ENCODE results near the gene DDX31. TPM values are rescaled to one million over a fixed set of nuclear protein-coding genes. Genes with fewer than 3 reads are reported as not detected.

The DDX31 gene
- total RNA-seq, 4 donors from 2014 or later = 6.1 to 30.1 (median 9.8) TPM

GRCh38 chr9:132683873-132684272 is 14.1 kb upstream of the DDX31 start:
- H3K4me3 ChIP-seq = no peak overlapping the region
- H3K27me3 ChIP-seq = no peaks in the 10 kb centered on the region
- intact Hi-C loops (cut with DNase I; ENCODE audit: low total_unique reads) (no loop called here), in situ Hi-C loops (cut with MboI; ENCODE audit: low pct_ligation_motif_present in 1 of 4, low pct_unique_long_range_greater_than_20kb in 1 of 4, low sequenced_read_pairs in 3 of 4) (no loop called here)
- H3K9me3 ChIP-seq = no peaks in the 10 kb centered on the region
- no peak for DNase-seq
- H3K36me3 ChIP-seq = peaks cover 0 to 50% (median 17%) of the 10 kb centered on the region in 4 donors
- no peak overlapping the region for H3K27ac ChIP-seq
- 86 to 89% methylated on average over 1 of the region's 1 CpG for WGBS, 2 donors (ENCODE audit: low coverage in 1 of 2)
- TF ChIP-seq POLR2AphosphoS5 (IDR thresholded peaks at IDR 0.05) = no peak
- TF ChIP-seq POLR2A (IDR thresholded peaks at IDR 0.05) = no peak
- TF ChIP-seq, protein P1, sequence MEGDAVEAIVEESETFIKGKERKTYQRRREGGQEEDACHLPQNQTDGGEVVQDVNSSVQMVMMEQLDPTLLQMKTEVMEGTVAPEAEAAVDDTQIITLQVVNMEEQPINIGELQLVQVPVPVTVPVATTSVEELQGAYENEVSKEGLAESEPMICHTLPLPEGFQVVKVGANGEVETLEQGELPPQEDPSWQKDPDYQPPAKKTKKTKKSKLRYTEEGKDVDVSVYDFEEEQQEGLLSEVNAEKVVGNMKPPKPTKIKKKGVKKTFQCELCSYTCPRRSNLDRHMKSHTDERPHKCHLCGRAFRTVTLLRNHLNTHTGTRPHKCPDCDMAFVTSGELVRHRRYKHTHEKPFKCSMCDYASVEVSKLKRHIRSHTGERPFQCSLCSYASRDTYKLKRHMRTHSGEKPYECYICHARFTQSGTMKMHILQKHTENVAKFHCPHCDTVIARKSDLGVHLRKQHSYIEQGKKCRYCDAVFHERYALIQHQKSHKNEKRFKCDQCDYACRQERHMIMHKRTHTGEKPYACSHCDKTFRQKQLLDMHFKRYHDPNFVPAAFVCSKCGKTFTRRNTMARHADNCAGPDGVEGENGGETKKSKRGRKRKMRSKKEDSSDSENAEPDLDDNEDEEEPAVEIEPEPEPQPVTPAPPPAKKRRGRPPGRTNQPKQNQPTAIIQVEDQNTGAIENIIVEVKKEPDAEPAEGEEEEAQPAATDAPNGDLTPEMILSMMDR (IDR thresholded peaks at IDR 0.05) = no peak
- no peak for TF ChIP-seq EP300 (IDR thresholded peaks at IDR 0.05; ENCODE audit: low read depth)
- H3K4me1 ChIP-seq = no peaks in the 10 kb centered on the region

- intact Hi-C loops (cut with DNase I; ENCODE audit: low total_unique reads) (no loop called here), in situ Hi-C loops (cut with MboI; ENCODE audit: low pct_ligation_motif_present in 1 of 4, low pct_unique_long_range_greater_than_20kb in 1 of 4, low sequenced_read_pairs in 3 of 4) (no loop called here)
- Histone ChIP-seq H3K27me3 (no peaks in the 10 kb centered on the region), H3K9me3 (no peaks in the 10 kb centered on the region), H3K4me3 (no peak overlapping the region), H3K4me1 (no peaks in the 10 kb centered on the region), H3K36me3 (peaks cover 0 to 46% (median 20%) of the 10 kb centered on the region in 4 donors), H3K27ac (no peak overlapping the region)
- TF ChIP-seq, protein P1 (IDR thresholded peaks at IDR 0.05) = no peak
- TF ChIP-seq POLR2A (IDR thresholded peaks at IDR 0.05) = no peak
- no peak for TF ChIP-seq POLR2AphosphoS5 (IDR thresholded peaks at IDR 0.05)
- no peak for TF ChIP-seq EP300 (IDR thresholded peaks at IDR 0.05; ENCODE audit: low read depth)
- no peak for DNase-seq
- WGBS, 2 donors (ENCODE audit: low coverage in 1 of 2) = 80 to 82% methylated on average over 3 to 5 of the region's 5 CpGs
These were observed 11.8 kb upstream of the DDX31 start for GRCh38 chr9:132681561-132681960.

DNA sequence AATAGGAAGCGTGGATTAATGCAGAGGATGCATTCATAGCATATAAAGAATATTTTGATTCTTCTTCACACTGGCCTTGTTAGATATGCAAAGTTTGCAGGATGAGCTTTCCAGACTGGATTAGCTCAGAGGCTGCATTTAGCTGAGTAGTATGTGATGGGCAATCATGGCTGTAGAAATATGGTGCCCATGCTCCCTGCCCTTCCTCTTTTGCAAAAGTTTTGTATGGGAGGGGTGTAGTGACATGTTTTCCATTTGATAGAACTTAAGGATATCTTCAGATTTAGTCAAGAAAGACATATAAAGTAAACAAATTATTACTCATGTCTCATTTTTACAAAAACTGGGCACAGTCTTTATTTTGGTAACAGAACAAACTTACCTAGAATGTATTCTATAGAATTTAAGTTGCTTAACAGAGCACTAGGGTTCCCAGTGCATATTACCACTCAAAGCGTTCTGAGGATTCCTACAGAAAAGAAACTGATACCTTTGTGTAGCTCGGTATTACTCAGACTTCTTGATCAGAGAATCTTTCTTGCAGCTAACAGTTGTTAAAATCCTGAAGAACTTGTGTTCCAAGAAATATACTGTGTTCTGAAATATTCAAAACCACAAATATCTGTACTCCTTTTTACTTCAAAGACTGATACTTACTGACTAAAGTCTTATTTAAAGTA is 10.3 kb upstream of the DDX31 start:
- H3K27me3 ChIP-seq = no peaks in the 10 kb centered on the region
- no peak overlapping the region for H3K27ac ChIP-seq
- intact Hi-C loops (cut with DNase I; ENCODE audit: low total_unique reads) (no loop called here), in situ Hi-C loops (cut with MboI; ENCODE audit: low pct_ligation_motif_present in 1 of 4, low pct_unique_long_range_greater_than_20kb in 1 of 4, low sequenced_read_pairs in 3 of 4) (no loop called here)
- 73 to 90% methylated on average over 3 of the region's 3 CpGs for WGBS, 2 donors (ENCODE audit: low coverage in 1 of 2)
- no peak overlapping the region for H3K4me3 ChIP-seq
- no peaks in the 10 kb centered on the region for H3K4me1 ChIP-seq
- DNase-seq = no peak
- H3K36me3 ChIP-seq = peaks cover 0 to 34% (median 13%) of the 10 kb centered on the region in 4 donors
- H3K9me3 ChIP-seq = no peaks in the 10 kb centered on the region
- TF ChIP-seq, protein P1 (IDR thresholded peaks at IDR 0.05) = no peak
- TF ChIP-seq POLR2AphosphoS5 (IDR thresholded peaks at IDR 0.05) (no peak), POLR2A (IDR thresholded peaks at IDR 0.05) (no peak), EP300 (IDR thresholded peaks at IDR 0.05; ENCODE audit: low read depth) (no peak)

- 95 to 96% methylated on average over 3 to 8 of the region's 8 CpGs for WGBS, 2 donors (ENCODE audit: low coverage in 1 of 2)
- in situ Hi-C loops (cut with MboI; ENCODE audit: low pct_ligation_motif_present in 1 of 4, low pct_unique_long_range_greater_than_20kb in 1 of 4, low sequenced_read_pairs in 3 of 4) = no loop called here
These were observed 8.2 kb upstream of the DDX31 start for GRCh38 chr9:132677976-132678375.

More at GRCh38 chr9:132677976-132678375, 8.2 kb upstream of the DDX31 start:
- TF ChIP-seq EP300 (IDR thresholded peaks at IDR 0.05; ENCODE audit: low read depth) = no peak
- TF ChIP-seq POLR2AphosphoS5 (IDR thresholded peaks at IDR 0.05) = no peak
- TF ChIP-seq, protein P1 (IDR thresholded peaks at IDR 0.05) = no peak
- no peak for TF ChIP-seq POLR2A (IDR thresholded peaks at IDR 0.05)
- Histone ChIP-seq H3K9me3 (no peaks in the 10 kb centered on the region), H3K4me3 (no peak overlapping the region), H3K27ac (no peak overlapping the region), H3K36me3 (peaks cover 0 to 24% (median 10%) of the 10 kb centered on the region in 4 donors), H3K4me1 (peaks cover 0 to 8% (median 4%) of the 10 kb centered on the region in 4 donors), H3K27me3 (no peaks in the 10 kb centered on the region)
- intact Hi-C loops (cut with DNase I; ENCODE audit: low total_unique reads) = no loop called here
- no peak for DNase-seq
